ENCODE measurements around the gene SYT14.

Gene SYT14

DNA sequence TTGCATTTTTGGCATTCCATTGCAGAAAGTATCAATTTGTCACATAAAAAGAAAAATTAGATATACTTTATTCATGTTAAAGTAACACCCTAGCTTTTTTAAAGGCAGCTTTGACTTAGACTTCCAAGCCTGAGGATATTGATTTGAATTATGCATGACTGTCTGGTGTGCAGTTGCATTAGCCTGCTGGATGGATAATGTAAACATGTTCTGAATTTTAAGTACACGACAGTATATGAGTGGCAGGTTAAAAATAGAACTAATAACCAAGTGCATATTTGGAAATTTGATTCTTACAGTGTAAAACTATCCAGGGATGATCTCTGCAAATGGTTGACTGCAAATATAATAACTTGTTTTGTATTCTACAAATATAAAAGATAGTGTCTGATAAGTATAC is 124.0 kb downstream of the SYT14 start:
- no peak overlapping the region for H3K27ac ChIP-seq
- no peak for TF ChIP-seq CTCF (IDR thresholded peaks at IDR 0.05)
- no peak for TF ChIP-seq ZFX (IDR thresholded peaks at IDR 0.05; ENCODE audit: borderline replicate concordance)

- no peak overlapping the region for H3K27ac ChIP-seq
- TF ChIP-seq CTCF (IDR thresholded peaks at IDR 0.05) (no peak), ZFX (IDR thresholded peaks at IDR 0.05; ENCODE audit: borderline replicate concordance) (no peak)
Measured at GRCh38 chr1:210070531-210070930, 132.5 kb downstream of the SYT14 start.

DNA sequence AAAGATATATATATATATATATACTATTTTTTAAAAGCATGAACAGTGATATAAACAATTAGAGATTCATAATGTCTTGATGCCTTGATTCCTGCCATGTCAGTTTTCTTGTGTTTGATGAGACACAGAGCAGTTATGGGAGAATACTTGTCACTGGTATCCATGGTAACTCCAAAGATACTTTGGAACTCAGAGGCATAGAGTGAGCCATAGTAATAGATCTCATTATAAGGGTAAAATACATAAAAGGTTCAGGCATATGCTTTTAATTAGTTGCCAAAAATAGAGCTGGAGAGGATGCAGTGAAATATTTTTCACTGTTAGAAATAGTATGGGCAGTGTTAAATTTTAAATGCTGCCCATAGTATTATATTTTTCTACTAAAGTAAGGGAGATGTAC is 134.1 kb downstream of the SYT14 start:
- no peak overlapping the region for H3K27ac ChIP-seq
- TF ChIP-seq CTCF (IDR thresholded peaks at IDR 0.05) (no peak), ZFX (IDR thresholded peaks at IDR 0.05; ENCODE audit: borderline replicate concordance) (no peak)

DNA sequence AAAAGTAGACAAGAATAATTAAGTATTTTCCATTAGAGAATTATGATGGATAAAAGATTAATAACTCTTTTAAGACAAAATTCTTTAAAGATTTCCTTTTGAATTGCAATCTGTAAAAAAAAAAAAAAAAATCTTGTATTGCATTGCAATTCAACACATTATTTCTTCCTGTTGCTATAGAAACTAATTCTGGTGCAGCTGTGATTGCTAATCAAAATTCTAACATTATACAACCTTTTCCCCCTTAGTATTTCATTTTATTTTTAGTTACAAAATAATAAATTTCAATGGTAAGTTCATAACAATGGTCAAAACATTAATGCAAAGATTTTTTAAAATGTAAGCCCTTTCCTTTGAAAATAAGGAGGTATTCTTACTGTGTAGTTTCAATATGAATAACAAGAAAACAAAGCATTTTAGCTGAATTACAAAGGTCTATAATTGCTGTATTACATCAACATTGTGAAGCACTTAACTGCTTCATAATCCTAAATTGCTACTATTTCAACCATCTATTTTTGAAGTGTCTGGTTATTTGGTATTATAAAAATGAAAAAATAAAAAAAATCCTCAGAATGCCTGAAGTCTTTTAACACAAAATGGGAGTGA is 135.0 kb downstream of the SYT14 start:
- no peak overlapping the region for H3K27ac ChIP-seq
- TF ChIP-seq CTCF (IDR thresholded peaks at IDR 0.05) = no peak
- no peak for TF ChIP-seq ZFX (IDR thresholded peaks at IDR 0.05; ENCODE audit: borderline replicate concordance)

DNA sequence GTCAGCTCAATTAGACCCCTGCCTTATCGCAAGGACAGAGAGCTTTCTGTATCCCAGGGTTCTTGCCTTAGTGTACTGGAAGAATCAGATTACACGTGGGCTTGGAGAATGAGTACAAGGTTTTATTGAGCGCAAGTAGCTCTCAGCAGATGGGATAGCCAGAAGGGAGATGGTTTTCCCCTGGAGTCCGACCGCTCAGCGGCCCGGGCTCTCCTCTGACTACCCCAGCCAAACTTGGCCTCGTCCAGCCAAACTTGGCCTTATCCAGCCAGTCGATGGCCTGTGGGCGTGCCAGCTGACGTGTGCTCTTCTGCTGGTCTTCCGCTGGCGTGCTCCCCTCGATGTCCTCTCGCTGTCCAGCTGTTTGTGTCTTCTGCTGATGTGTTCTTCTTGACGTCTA is 136.9 kb downstream of the SYT14 start:
- TF ChIP-seq ZFX (IDR thresholded peaks at IDR 0.05; ENCODE audit: borderline replicate concordance) (no peak), CTCF (IDR thresholded peaks at IDR 0.05) (no peak)
- H3K27ac ChIP-seq = no peak overlapping the region

GRCh38 chr1:210076620-210077019 is 138.6 kb downstream of the SYT14 start:
- H3K27ac ChIP-seq = no peak overlapping the region
- TF ChIP-seq CTCF (IDR thresholded peaks at IDR 0.05) (no peak), ZFX (IDR thresholded peaks at IDR 0.05; ENCODE audit: borderline replicate concordance) (no peak)

- TF ChIP-seq ZFX (IDR thresholded peaks at IDR 0.05; ENCODE audit: borderline replicate concordance) (no peak), CTCF (IDR thresholded peaks at IDR 0.05) (no peak)
- H3K27ac ChIP-seq = no peak overlapping the region
Measured at GRCh38 chr1:210081494-210081893, 143.5 kb downstream of the SYT14 start.
